Activated naive CD8-positive, alpha-beta T cell treated with anti-CD3 and anti-CD28 coated beads, Interleukin-2, amount 50 U/mL, for 24 hours (primary cell): Measurements from ENCODE around the gene ABCB1.

ENCODE experiments used
- ATAC-seq: fragments of 150-1000 bp; cut with Tn5 transposase; one replicate; pipeline ENCODE4 v1.10.0; 2021
- DNase-seq: peaks from one replicate; pipeline ENCODE4 v3.0.0; 2021
- H3K27ac Mint-ChIP-seq: one replicate; pipeline ENCODE4 v1.8.0; 2021; ENCODE audit warnings: mild to moderate bottlenecking, mixed read lengths
- H3K27me3 Mint-ChIP-seq: one replicate; pipeline ENCODE4 v1.8.0; 2021; ENCODE audit warnings: mixed read lengths
- H3K36me3 Mint-ChIP-seq: one replicate; pipeline ENCODE4 v1.8.0; 2021; ENCODE audit warnings: low read depth, mixed read lengths
- H3K4me1 Mint-ChIP-seq: one replicate; pipeline ENCODE4 v1.8.0; 2021; ENCODE audit warnings: mixed read lengths
- H3K4me3 Mint-ChIP-seq: one replicate; pipeline ENCODE4 v1.8.0; 2021; ENCODE audit warnings: mild to moderate bottlenecking, moderate library complexity, mixed read lengths
- H3K9me3 Mint-ChIP-seq: one replicate; pipeline ENCODE4 v1.8.0; 2021; ENCODE audit warnings: mixed read lengths

ABCB1 gene

GRCh38 chr7:87513735-87514335, 86.8 kb downstream of the ABCB1 start:
- Mint-ChIP-seq H3K27ac (no peak overlapping the region), H3K9me3 (no peaks in the 10 kb centered on the region), H3K4me3 (no peak overlapping the region), H3K36me3 (peaks cover 7% of the 10 kb centered on the region), H3K4me1 (peaks cover 5% of the 10 kb centered on the region), H3K27me3 (no peaks in the 10 kb centered on the region)
- ATAC-seq (no peak), DNase-seq (no peak)

GRCh38 chr7:87512906-87513305, 87.8 kb downstream of the ABCB1 start:
- no peaks in the 10 kb centered on the region for H3K9me3 Mint-ChIP-seq
- ATAC-seq (no peak), DNase-seq (no peak)
- no peak overlapping the region for H3K4me3 Mint-ChIP-seq
- peaks cover 5% of the 10 kb centered on the region for H3K4me1 Mint-ChIP-seq
- H3K36me3 Mint-ChIP-seq: peaks cover 7% of the 10 kb centered on the region
- no peak overlapping the region for H3K27ac Mint-ChIP-seq
- H3K27me3 Mint-ChIP-seq: no peaks in the 10 kb centered on the region

GRCh38 chr7:87511510-87511909, 89.2 kb downstream of the ABCB1 start:
- Mint-ChIP-seq H3K27ac (no peak overlapping the region), H3K9me3 (no peaks in the 10 kb centered on the region), H3K36me3 (peaks cover 7% of the 10 kb centered on the region), H3K4me1 (peaks cover 5% of the 10 kb centered on the region), H3K27me3 (no peaks in the 10 kb centered on the region), H3K4me3 (no peak overlapping the region)
- DNase-seq (no peak), ATAC-seq (peak; percentile 42)

GRCh38 chr7:87510411-87510875, 90.2 kb downstream of the ABCB1 start:
- H3K36me3 Mint-ChIP-seq: peaks cover 7% of the 10 kb centered on the region
- H3K4me1 Mint-ChIP-seq: peaks cover 5% of the 10 kb centered on the region
- DNase-seq (no peak), ATAC-seq (no peak)
- H3K27ac Mint-ChIP-seq: no peak overlapping the region
- H3K27me3 Mint-ChIP-seq: no peaks in the 10 kb centered on the region
- no peaks in the 10 kb centered on the region for H3K9me3 Mint-ChIP-seq
- no peak overlapping the region for H3K4me3 Mint-ChIP-seq

- H3K27ac Mint-ChIP-seq: no peak overlapping the region
- ATAC-seq: no peak
- no peak overlapping the region for H3K4me3 Mint-ChIP-seq
- no peaks in the 10 kb centered on the region for H3K9me3 Mint-ChIP-seq
- no peak for DNase-seq
- no peaks in the 10 kb centered on the region for H3K36me3 Mint-ChIP-seq
- peaks cover 5% of the 10 kb centered on the region for H3K4me1 Mint-ChIP-seq
- H3K27me3 Mint-ChIP-seq: no peaks in the 10 kb centered on the region
Measured at GRCh38 chr7:87507446-87507845, 93.2 kb downstream of the ABCB1 start.

GRCh38 chr7:87506246-87507180, 94.2 kb downstream of the ABCB1 start:
- Mint-ChIP-seq H3K4me3 (no peak overlapping the region), H3K27ac (no peak overlapping the region), H3K36me3 (no peaks in the 10 kb centered on the region), H3K27me3 (no peaks in the 10 kb centered on the region), H3K9me3 (no peaks in the 10 kb centered on the region), H3K4me1 (peaks cover 5% of the 10 kb centered on the region)
- no peak for ATAC-seq
- DNase-seq: no peak

GRCh38 chr7:87505557-87506245, 95.0 kb downstream of the ABCB1 start:
- Mint-ChIP-seq H3K27ac (no peak overlapping the region), H3K27me3 (no peaks in the 10 kb centered on the region), H3K4me1 (peaks cover 2% of the 10 kb centered on the region), H3K9me3 (no peaks in the 10 kb centered on the region), H3K4me3 (no peak overlapping the region), H3K36me3 (no peaks in the 10 kb centered on the region)
- DNase-seq (no peak), ATAC-seq (no peak)

GRCh38 chr7:87505122-87505521, 95.6 kb downstream of the ABCB1 start:
- H3K4me3 Mint-ChIP-seq: no peak overlapping the region
- H3K36me3 Mint-ChIP-seq: no peaks in the 10 kb centered on the region
- ATAC-seq (no peak), DNase-seq (no peak)
- H3K27ac Mint-ChIP-seq: no peak overlapping the region
- H3K4me1 Mint-ChIP-seq: no peaks in the 10 kb centered on the region
- H3K9me3 Mint-ChIP-seq: no peaks in the 10 kb centered on the region
- no peaks in the 10 kb centered on the region for H3K27me3 Mint-ChIP-seq

- no peak overlapping the region for H3K27ac Mint-ChIP-seq
- no peaks in the 10 kb centered on the region for H3K36me3 Mint-ChIP-seq
- ATAC-seq: no peak
Measured at GRCh38 chr7:87499494-87499893, 101.2 kb downstream of the ABCB1 start.

GRCh38 chr7:87498893-87499292, 101.8 kb downstream of the ABCB1 start:
- no peak overlapping the region for H3K27ac Mint-ChIP-seq
- DNase-seq: no peak
- ATAC-seq: no peak
- no peaks in the 10 kb centered on the region for H3K36me3 Mint-ChIP-seq
- H3K4me3 Mint-ChIP-seq: no peak overlapping the region
- H3K9me3 Mint-ChIP-seq: no peaks in the 10 kb centered on the region
- no peaks in the 10 kb centered on the region for H3K4me1 Mint-ChIP-seq
- H3K27me3 Mint-ChIP-seq: no peaks in the 10 kb centered on the region

More at GRCh38 chr7:87499494-87499893, 101.2 kb downstream of the ABCB1 start:
- H3K27me3 Mint-ChIP-seq: no peaks in the 10 kb centered on the region
- no peak overlapping the region for H3K4me3 Mint-ChIP-seq
- H3K4me1 Mint-ChIP-seq: no peaks in the 10 kb centered on the region
- H3K9me3 Mint-ChIP-seq: no peaks in the 10 kb centered on the region
- no peak for DNase-seq

- Mint-ChIP-seq H3K4me1 (no peaks in the 10 kb centered on the region), H3K27me3 (no peaks in the 10 kb centered on the region), H3K4me3 (no peak overlapping the region), H3K27ac (no peak overlapping the region), H3K36me3 (no peaks in the 10 kb centered on the region), H3K9me3 (no peaks in the 10 kb centered on the region)
- no peak for DNase-seq
- no peak for ATAC-seq
Measured at GRCh38 chr7:87497482-87497881, 103.2 kb downstream of the ABCB1 start.

GRCh38 chr7:87495366-87495765, 105.3 kb downstream of the ABCB1 start:
- H3K4me1 Mint-ChIP-seq: no peaks in the 10 kb centered on the region
- H3K27ac Mint-ChIP-seq: no peak overlapping the region
- DNase-seq (no peak), ATAC-seq (no peak)
- H3K9me3 Mint-ChIP-seq: no peaks in the 10 kb centered on the region
- H3K27me3 Mint-ChIP-seq: no peaks in the 10 kb centered on the region
- no peaks in the 10 kb centered on the region for H3K36me3 Mint-ChIP-seq
- no peak overlapping the region for H3K4me3 Mint-ChIP-seq

GRCh38 chr7:87494454-87494853, 106.2 kb downstream of the ABCB1 start:
- H3K9me3 Mint-ChIP-seq: no peaks in the 10 kb centered on the region
- DNase-seq: no peak

GRCh38 chr7:87483131-87483530, 117.6 kb downstream of the ABCB1 start:
- Mint-ChIP-seq H3K36me3 (no peaks in the 10 kb centered on the region), H3K27ac (no peak overlapping the region), H3K9me3 (no peaks in the 10 kb centered on the region), H3K4me3 (no peak overlapping the region), H3K27me3 (peaks cover 10% of the 10 kb centered on the region), H3K4me1 (no peaks in the 10 kb centered on the region)
- no peak for DNase-seq
- ATAC-seq: no peak

More at GRCh38 chr7:87494454-87494853, 106.2 kb downstream of the ABCB1 start:
- H3K4me1 Mint-ChIP-seq: no peaks in the 10 kb centered on the region
- H3K4me3 Mint-ChIP-seq: no peak overlapping the region
- no peaks in the 10 kb centered on the region for H3K36me3 Mint-ChIP-seq
- H3K27me3 Mint-ChIP-seq: no peaks in the 10 kb centered on the region
- no peak overlapping the region for H3K27ac Mint-ChIP-seq
- ATAC-seq: no peak

GRCh38 chr7:87482115-87482514, 118.6 kb downstream of the ABCB1 start:
- no peaks in the 10 kb centered on the region for H3K9me3 Mint-ChIP-seq
- no peak overlapping the region for H3K4me3 Mint-ChIP-seq
- no peaks in the 10 kb centered on the region for H3K36me3 Mint-ChIP-seq
- no peaks in the 10 kb centered on the region for H3K4me1 Mint-ChIP-seq
- peaks cover 5% of the 10 kb centered on the region for H3K27me3 Mint-ChIP-seq
- no peak overlapping the region for H3K27ac Mint-ChIP-seq
- DNase-seq (no peak), ATAC-seq (no peak)
